ENCODE data around the gene PUS3.

The PUS3 gene

DNA sequence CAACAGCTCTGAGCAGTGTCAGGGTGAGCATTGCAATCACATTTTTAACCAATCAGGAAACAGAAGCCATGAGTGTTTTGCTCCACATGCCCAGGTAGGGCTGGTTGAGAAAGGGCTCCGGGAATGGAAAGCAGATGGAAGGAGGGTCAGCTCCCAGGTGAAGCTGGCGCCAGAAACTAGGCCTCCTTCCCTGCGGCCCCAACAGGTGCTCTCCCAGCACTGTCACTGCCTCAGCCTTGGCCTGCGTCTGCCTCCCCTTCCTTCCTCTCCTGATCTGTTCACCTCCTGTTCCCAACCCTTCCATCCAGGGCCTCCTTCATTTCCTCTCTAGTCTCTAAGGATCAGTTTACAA is 38.2 kb upstream of the PUS3 start:
- no peak for DNase-seq (ENCODE audit: low read depth)

DNA sequence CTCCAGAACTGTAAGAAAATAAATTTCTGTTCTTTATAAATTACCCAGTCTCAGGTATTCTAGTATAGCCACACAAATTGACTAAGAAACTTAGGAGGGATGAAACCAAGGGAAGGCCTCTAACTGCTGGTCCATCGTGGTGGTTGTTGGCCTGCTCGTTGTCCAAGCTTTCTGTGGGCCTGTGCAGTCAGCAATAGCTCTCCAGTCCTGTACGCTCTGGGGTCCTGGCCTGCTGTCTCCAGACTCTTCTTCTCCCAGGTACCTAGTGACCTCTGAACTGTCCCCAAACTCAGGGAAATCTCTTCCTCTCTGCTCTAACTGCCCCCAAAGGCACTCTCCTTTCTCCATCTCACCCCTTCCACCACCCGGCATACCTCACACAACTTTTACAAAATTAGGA is 37.1 kb upstream of the PUS3 start:
- DNase-seq (ENCODE audit: low read depth) = no peak

DNA sequence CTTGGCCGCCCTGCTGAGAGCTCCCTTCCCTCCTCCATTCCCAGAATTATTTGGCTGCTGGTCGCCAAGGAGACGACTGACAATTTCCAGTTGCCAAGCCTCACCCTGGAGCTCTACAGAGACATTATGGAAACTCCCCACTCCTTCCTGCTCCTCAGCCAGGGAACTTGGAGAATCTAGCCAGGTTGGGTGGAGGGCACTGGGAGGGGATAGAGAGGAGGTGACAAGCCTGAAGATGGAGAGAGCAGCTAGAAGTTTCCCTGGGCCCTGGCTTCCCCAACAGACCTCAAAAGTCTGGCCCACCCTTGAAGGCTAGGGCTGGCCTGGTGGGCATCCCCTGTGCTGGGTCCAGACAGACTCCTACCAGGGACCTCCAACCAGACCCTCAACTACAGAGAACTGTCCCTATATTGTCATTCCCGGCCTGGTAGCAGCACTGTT is 36.1 kb upstream of the PUS3 start:
- DNase-seq (ENCODE audit: low read depth) = no peak

DNA sequence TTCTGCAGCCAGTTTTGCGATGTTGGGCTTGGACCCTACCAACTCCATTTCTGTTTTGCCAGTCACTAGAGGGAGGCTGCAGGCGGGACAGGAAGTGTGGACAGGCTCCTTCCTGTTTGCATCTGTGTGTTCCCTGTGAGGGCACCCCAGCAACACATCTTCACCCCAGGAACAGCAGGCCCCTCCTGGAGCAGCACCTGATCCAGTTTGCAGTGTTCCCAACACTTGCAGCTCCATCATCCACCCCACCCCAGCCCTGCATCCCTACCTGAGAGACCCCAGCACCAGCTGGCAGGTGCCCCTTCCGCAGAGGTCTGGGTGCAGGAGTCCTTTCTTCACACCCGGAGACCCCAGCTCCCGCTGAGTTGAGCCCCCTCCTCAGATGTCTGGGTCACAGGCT is 35.4 kb upstream of the PUS3 start:
- no peak for DNase-seq (ENCODE audit: low read depth)

DNA sequence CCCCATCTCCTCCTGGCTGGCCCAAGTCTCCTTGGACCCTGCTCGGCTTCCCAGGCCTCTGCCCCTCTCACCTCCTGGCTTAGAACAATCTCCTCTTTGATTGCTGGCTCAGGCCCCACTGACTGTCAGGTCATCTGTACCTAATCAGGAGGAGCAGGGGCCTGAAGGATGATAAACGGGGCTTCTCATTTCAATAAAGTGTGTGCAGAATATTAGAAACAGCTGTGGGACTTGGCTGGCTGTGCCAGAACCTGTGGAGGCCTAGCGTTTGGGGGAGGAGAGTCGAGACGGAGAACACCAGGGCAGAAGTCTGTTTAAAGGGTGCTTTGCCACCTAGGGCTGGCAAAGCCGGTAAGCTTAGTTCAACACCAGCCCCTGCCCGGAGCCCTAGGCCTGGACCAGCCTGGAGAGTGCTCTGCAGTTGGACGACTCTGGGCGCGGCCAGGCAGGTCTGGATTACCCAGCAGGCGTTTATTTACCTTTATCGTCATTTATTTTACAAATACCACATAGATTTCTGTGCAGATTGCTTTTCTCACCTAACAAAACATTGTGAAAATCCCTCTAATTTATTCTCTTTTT is 32.7 kb upstream of the PUS3 start:
- peak; percentile 5 for DNase-seq (ENCODE audit: low read depth)

DNA sequence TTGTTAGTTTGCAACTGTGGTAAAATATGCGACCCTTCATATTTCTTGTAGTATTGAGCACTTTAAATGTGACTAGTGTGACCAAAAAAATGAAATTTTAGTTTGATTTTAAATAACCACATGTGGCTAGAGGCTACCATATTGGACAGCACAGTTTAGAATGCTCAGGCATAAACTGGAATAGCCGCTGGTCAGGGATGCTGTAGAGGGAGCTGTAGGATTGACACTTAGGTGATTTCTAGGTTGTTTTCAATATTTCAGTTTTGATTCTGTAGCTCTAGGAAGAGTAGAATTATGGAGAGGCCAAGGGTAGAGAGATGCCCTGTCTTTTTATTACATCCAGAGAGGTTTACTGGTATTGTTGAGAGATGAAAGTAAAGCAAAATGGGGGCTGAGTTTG is 32.0 kb upstream of the PUS3 start:
- DNase-seq (ENCODE audit: low read depth) = no peak

DNA sequence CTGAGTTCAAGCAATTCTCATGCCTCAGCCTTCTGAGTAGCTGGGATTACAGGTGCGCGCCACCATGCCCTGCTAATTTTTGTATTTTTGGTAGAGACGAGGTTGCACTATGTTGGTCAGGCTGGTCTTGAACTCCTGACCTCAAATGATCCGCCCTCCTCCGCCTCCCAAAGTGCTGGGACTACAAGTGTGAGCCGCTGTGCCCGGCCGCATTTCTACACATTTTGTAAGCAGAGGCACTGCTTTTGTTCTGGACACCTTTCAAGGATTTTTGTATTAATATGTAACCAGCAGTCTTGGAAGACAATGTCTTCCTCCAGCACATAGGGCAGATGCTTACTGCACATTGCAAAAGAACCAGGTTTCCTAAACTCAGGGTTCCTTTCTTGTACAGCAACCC is 31.5 kb upstream of the PUS3 start:
- no peak for DNase-seq (ENCODE audit: low read depth)

DNA sequence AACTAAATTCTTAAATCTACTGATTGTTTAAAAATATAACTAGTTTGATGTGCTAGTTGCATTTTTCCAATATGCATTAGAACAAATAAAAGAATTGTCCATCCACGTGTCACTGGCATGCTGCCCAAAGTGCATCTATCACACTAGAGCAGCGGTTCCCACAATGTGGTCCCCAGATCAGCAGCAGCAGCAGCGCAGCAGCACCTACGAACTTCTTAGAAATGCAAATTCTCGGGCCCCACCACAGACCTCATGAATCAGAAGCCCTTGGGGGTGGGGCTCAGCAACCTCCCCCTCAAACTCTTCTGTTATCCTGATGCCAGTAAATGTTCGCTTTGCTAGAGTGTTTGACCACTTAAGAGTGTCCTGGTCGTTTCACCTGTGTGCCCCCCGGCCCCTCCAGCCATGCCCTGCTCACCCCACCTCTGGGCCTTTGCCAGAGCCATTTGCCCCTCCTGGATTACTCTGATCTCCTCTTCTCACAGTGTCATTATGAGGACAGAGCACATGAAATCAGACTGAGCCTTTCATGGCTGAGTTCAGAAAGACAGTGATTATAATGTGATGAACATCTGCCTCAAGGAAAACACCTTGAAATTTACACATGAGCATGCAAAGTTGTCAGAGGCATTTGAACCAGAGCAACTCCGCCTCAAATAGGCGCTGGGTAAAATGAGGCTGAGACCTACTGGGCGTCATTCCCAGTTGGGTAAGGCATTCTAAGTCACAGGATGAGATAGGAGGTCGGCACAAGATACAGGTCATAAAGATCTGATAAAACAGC is 30.2 kb upstream of the PUS3 start:
- DNase-seq (ENCODE audit: low read depth) = no peak

DNA sequence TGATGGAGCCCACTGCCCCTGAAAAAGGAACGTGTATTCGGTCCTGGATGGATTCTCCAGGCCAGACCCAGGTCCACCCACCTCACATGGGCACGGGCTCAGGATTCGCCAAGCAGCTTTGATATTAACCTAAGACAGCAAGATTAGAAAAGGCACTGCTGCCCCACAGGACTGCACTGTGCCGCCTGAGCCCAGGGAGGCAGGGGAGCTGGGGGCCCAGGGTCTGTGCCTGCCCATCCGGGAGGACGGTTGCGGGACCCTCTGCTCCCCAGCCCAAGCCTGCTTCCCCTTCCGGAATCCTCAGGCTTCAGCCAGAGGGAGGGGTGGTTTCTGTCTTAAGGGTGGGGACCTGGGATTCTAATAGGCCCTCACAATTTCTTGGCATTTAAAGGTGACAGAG is 29.3 kb upstream of the PUS3 start:
- no peak for DNase-seq (ENCODE audit: low read depth)

DNA sequence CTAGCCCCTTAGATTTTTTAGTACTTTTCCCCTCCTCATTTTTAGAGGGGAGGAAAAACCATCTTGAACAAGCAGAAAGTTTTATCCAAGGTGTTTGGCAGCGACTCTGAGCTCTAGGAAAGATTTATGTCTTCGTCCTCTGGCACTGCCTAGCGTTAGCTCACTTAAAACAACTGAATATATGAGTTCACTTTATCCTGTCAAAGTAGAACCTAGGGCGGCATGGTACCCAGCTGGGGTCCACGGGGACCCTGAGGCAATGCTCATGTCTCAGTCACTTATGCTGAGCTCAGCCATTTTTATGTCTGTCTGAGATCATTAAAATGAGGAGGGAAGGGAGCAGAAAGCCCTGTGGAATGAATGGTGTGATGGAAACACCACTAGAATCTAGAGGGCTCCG is 28.7 kb upstream of the PUS3 start:
- no peak for DNase-seq (ENCODE audit: low read depth)

DNA sequence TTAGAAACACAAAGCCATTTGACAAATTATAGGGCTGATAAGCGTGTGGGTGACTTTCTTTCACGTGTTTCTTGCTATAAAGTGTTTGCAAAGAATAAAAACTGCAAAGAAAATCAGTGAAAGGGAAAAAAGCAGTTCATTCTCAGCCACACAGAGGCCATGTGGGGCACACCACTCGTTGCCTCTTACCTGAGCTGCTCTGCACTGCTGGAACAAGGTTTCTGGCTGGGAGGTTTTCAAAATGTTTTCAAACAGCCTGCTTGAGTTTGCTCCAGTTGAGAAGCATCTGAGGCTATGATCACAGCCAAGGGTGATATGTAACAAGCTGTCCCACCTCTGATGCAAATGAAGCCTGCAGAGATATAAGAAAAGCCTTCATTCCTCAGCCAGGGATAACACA is 28.1 kb upstream of the PUS3 start:
- no peak for DNase-seq (ENCODE audit: low read depth)

DNA sequence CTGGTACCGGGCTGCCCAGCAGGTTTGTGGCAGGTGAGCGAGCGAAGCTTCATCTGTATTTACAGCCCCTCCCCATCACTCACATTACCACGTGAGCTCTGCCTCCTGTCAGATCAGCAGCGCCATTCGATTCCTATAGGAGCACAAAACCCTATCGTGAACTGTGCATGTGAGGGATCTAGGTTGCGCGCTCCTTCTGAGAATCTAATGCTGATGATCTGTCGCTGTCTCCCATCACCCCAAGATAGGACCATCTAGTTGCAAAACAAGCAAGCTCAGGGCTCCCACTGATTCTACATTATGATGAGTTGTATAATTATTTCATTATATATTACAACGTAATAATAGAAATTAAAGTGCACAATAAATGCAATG is 27.1 kb upstream of the PUS3 start:
- DNase-seq (ENCODE audit: low read depth) = no peak

DNA sequence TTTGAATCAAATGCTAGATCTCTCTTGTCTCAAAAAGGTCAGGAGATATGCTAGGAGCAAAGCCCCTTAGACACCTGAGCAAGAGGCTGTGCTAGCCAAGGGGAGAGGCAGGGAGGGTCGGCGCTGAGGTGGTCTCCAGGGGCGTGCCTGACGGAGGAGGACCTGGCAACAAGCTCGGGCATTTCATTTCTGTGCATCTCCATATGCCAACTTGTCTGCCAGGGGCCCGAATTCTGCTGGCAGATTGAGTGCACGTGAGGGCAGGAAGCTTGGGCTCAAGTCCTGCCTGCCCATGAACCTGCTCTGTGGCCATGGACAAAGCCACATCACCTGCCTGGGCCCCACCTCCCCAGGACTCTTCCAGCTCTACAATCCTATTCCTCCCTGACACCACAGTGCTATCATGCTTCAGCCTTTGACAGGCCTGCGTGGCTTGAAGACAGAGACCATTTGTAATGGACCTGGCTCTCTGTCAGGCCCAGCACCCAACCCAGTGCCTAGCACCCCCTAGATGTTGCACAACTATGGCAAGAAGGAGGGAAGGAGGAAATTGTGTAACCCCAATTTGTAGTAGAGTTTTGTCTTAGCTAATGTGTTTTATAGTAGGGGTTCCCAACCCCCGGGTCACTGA is 26.6 kb upstream of the PUS3 start:
- no peak for DNase-seq (ENCODE audit: low read depth)

DNA sequence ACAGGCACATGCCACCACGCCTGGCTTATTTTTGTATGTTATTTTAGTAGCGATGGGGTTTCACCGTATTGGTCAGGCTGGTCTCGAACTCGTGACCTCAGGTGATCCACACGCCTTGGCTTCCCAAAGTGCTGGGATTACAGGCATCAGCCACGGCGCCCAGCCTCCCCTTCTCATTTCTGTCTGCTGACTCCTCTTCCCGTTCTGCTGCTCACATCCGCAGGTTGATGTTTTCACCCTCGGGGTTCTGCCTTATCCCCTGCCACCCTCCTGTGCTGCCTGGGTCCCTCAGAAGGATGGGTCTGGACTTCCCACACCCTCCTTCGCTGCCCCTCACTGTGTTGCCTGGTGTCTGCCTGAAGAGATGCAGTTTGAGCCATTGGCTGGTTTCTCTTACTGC is 23.7 kb upstream of the PUS3 start:
- DNase-seq (ENCODE audit: low read depth) = no peak

DNA sequence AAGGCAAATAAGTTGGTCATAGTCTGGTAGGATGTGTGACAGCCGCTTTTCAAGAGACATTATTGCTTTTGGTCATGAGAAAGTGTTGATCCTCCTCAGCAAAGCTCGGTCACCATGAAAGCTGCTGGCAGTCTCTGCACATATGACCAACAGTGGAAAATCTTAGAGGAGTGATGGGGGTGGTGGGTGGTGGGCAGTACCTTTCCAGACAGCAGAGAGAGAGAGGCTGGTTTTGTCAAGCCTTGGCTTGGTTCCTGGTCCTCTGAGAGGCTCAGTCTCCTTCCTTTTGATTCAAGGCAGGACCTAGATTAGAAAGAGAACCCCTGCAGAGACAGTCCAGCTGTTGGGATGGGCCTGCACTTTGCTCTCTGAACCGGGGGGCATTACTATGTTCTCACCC is 22.8 kb upstream of the PUS3 start:
- no peak for DNase-seq (ENCODE audit: low read depth)

DNA sequence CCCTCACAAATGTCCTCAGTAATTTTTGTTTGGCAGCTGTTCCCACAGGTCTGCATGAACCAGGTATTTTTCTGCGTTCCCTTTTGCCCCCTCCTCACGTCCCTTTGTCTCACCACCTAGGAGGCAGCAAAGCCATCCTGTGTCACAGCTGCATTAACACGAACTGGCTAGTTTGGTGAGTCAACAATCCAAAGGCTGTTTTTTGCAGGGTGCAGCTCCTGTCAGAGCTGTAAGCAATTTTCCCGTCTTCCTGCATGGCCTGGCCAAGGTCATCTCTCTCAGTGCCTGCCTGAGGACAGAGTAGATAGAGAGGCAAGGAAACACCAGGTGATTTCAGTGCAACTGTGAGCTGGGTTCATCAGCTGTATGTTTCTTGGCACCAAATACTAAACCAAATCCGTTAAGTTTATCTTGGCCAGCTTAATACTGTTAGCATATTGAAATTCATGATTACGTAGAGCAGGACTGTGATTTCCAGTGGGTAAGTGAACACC is 22.3 kb upstream of the PUS3 start:
- no peak for DNase-seq (ENCODE audit: low read depth)

DNA sequence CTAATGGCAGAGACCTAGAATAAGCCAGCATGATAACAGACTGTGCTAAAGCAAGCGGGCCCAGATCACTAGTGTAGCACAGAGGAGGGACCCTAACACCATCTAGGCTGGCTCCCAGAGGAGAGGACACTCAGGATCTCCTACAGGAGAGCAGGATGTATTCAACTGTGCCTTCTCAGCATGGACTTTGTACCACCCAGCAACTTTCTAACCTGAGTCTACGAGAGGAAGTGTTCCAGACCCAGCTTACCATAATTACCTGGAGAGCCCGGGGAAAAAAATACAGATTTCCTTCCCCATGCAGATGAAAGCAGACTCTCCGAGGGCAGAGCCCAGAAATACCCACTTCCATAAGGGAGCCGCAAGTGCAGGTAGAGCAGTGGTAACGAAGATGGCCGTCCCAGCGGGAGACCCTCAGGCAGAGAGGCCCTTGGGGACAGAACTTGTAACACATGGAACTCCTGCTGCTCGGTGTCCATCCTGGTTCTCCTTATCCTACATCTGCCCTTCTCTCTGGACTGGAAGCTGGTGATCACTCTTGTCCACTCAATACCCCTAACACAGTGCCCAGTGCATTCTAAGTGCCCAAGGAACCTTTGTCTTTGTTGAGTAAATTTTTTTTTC is 21.5 kb upstream of the PUS3 start:
- DNase-seq (ENCODE audit: low read depth) = no peak

DNA sequence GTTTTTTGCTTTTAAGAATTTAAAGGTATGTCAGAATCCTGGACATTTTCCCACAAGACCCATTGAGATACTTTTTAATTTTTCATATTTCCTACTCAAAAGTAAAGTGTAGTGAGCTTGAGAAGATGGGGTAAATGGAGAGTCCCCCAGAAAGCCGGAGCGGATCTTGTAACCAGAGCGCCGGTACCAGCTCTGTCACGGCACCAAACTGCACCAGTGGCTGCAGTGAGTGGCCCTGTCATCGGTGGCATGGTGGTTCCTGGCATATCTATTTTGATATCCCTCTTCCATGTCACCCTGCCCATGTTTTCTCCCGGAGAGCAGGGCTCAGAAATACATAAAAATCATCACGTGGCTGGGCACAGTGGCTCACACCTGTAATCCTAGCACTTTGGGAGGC is 20.6 kb upstream of the PUS3 start:
- no peak for DNase-seq (ENCODE audit: low read depth)

DNA sequence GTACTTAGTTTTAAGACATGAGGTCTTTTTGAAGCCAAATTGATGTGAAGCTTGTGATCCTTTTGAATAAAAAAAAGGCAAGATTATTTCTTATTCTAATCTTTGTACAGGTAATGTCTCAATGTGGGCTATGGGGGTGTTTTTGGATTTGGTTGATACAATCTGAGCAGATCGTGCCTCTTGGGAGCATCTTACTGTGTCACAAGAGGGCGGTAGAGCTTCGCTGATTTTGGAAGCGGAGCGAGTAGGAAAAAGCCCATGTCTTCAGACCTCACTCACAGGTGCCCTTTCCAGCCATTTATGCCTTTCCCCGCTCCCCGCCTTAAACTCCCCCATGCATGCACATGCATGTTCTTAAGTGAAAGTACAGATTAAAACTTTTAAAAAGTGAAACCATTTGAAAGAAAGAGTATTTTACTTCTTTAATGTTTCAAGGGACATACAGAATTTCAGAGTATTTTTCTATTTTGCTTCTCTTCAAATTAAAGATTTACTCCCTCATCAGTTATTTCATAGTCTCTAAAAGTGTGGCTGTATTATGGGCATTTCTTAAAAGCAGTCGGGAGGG is 20.1 kb upstream of the PUS3 start:
- DNase-seq (ENCODE audit: low read depth) = peak; percentile 70

DNA sequence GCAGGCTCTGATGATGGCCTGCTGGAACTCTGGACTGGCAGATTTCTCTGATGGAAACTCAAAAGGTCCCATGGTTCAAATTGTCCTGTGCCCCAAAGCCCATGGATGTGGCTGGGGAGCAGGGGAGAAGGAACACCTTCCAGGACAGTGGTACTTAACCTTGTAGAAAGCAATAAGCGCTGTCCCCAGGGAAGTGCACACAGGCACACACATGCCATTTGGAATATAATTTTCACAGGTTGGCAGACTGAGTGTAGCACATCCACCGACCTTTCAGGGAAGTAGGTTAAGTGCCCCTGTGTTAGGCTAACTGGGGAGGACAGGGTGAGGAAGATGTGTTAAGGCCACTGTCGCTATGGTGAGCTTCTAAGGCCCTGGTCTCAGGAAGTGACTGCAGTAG is 19.1 kb upstream of the PUS3 start:
- DNase-seq (ENCODE audit: low read depth) = no peak

DNA sequence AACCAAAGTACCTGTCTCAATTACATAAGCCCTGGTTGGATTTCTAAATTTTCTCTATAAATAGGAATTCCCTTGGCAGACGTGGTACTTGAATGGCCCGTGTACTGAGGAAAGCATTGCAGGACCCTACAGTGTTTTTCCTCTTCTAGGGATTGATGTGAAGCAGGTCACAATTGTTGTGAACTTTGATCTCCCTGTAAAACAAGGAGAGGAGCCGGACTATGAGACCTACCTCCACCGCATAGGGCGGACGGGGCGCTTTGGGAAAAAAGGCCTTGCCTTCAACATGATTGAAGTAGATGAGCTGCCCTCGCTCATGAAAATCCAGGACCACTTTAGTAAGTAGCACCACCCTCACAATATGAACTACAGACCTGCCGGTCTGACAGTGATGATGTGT is 18.0 kb upstream of the PUS3 start:
- DNase-seq (ENCODE audit: low read depth) = no peak

DNA sequence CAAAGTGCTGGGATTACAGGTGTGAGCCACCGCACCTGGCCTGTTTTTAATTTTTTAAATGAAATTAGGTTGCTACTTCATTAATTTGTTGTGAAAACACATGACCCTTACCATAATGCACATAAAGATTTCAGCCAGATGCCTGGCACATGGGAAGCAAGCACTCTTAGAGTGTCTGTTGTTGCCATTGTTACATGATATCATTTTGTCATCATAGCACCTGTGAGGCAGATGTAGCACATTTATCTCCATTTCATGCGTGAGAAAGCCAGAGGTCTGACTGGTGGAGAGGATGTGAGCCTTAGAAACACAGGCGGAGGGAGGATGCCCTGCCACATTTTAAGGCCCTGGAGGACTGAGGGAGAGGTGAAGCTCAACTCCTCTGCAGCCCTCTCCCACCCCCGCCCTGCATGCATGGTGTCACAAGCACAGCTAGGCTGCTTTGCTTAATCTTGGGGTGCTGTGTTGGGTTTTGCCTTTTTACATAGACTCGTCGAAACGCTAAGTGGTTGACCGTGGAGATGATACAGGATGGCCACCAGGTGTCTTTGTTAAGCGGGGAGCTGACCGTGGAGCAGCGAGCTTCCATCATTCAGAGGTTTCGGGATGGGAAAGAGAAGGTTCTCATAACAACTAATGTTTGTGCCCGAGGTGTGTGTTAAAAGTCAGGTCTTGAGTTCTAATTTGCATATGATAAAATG is 15.3 kb upstream of the PUS3 start:
- no peak for DNase-seq (ENCODE audit: low read depth)

All from EH (cell line).